Liver (tissue), 9 donors: ENCODE measurements around the gene ERO1B. TPM values are rescaled to one million over a fixed set of nuclear protein-coding genes. Genes with fewer than 3 reads are reported as not detected.

Experiments
- DNase-seq: peaks from one replicate; pipeline ENCODE4 v3.0.0-alpha.2; 2017; ENCODE audit warnings: low spot score
- H3K27ac ChIP-seq, 2 donors: one replicate each; pipeline ENCODE4 v1.7.0; 2013; ENCODE audit warnings: inconsistent platforms in 2 of 2, low read length in 2 of 2, control low read depth in 1 of 2, low read depth in 1 of 2, mild to moderate bottlenecking in 1 of 2
- H3K27me3 ChIP-seq, 4 donors: one replicate each; pipeline versions ENCODE4 v1.6.1 to v1.7.0; 2013; ENCODE audit warnings: low read length in 3 of 4, inconsistent platforms in 1 of 4, mild to moderate bottlenecking in 1 of 4, moderate library complexity in 1 of 4; ENCODE audit not compliant: control insufficient read depth in 4 of 4, insufficient read depth in 4 of 4
- H3K36me3 ChIP-seq, 4 donors: one replicate each; pipeline versions ENCODE4 v1.6.1 to v1.7.0; 2013; ENCODE audit warnings: low read length in 3 of 4, mild to moderate bottlenecking in 3 of 4, low read depth in 1 of 4, moderate library complexity in 1 of 4; ENCODE audit not compliant: control insufficient read depth in 4 of 4, insufficient read depth in 3 of 4
- H3K4me1 ChIP-seq, 4 donors: one replicate each; pipeline versions ENCODE4 v1.6.1 to v1.7.0; 2013; ENCODE audit warnings: low read length in 3 of 4, mild to moderate bottlenecking in 3 of 4, moderate library complexity in 1 of 4; ENCODE audit not compliant: control insufficient read depth in 4 of 4, insufficient read depth in 4 of 4
- H3K4me3 ChIP-seq, 3 donors: one replicate each; pipeline versions ENCODE4 v1.6.1 to v1.7.0; 2013; ENCODE audit warnings: low read length in 3 of 3, control low read depth in 1 of 3, low read depth in 1 of 3, mild to moderate bottlenecking in 1 of 3
- H3K9ac ChIP-seq, 2 donors: one replicate each; pipeline ENCODE4 v1.7.0; 2013; ENCODE audit warnings: low read length in 2 of 2, mild to moderate bottlenecking in 2 of 2, moderate library complexity in 2 of 2, control low read depth in 1 of 2, low read depth in 1 of 2
- H3K9me3 ChIP-seq, 4 donors: one replicate each; pipeline versions ENCODE4 v1.6.1 to v1.7.0; 2013; ENCODE audit warnings: low read length in 3 of 4; ENCODE audit not compliant: control insufficient read depth in 4 of 4
- CTCF ChIP-seq: fragments of 150-350 bp; IDR thresholded peaks from 2 replicates; pipeline ENCODE4 v1.5.1; 2017; ENCODE audit warnings: improper control_type of control experiment, low read depth, low read length; ENCODE audit not compliant: missing input control
- EGR1 ChIP-seq, 2 donors: IDR thresholded peaks; 2 replicates each; pipeline ENCODE4 v1.6.1; 2016 to 2018; ENCODE audit warnings: antibody characterized with exemption in 2 of 2, low read depth in 2 of 2
- FOXA1 ChIP-seq: IDR thresholded peaks from 2 replicates; pipeline ENCODE4 v1.6.1; 2016; ENCODE audit warnings: antibody characterized with exemption
- FOXA2 ChIP-seq: IDR thresholded peaks from 2 replicates; pipeline ENCODE4 v1.6.1; 2016; ENCODE audit warnings: antibody characterized with exemption
- GABPA ChIP-seq, 2 donors: IDR thresholded peaks in 1 of 2; conservative IDR thresholded peaks in 1 of 2; 2 replicates each; pipeline ENCODE4 v1.6.1; 2016; ENCODE audit warnings: antibody characterized with exemption in 2 of 2, mild to moderate bottlenecking in 1 of 2, moderate library complexity in 1 of 2
- HNF4A ChIP-seq, 2 donors: conservative IDR thresholded peaks; 2 replicates each; pipeline ENCODE4 v1.6.1; 2016; ENCODE audit warnings: antibody characterized with exemption in 2 of 2, mild to moderate bottlenecking in 2 of 2
- HNF4G ChIP-seq: IDR thresholded peaks from 2 replicates; pipeline ENCODE4 v1.6.1; 2016; ENCODE audit warnings: antibody characterized with exemption
- JUND ChIP-seq, 2 donors: IDR thresholded peaks; 2 replicates each; pipeline ENCODE4 v1.6.1; 2016; ENCODE audit warnings: antibody characterized with exemption in 2 of 2
- RAD21 ChIP-seq, 2 donors: IDR thresholded peaks; 2 replicates each; pipeline ENCODE4 v1.6.1; 2016; ENCODE audit warnings: antibody characterized with exemption in 2 of 2, mild to moderate bottlenecking in 2 of 2
- RXRA ChIP-seq, 2 donors: IDR thresholded peaks; 2 replicates each; pipeline ENCODE4 v1.6.1; 2017 to 2018; ENCODE audit warnings: antibody characterized with exemption in 2 of 2, mild to moderate bottlenecking in 1 of 2
- SP1 ChIP-seq: IDR thresholded peaks from 2 replicates; pipeline ENCODE4 v1.6.1; 2018; ENCODE audit warnings: antibody characterized with exemption, mild to moderate bottlenecking
- TAF1 ChIP-seq: conservative IDR thresholded peaks from 2 replicates; pipeline ENCODE4 v1.6.1; 2016; ENCODE audit warnings: antibody characterized with exemption, mild to moderate bottlenecking
- YY1 ChIP-seq: IDR thresholded peaks from 2 replicates; pipeline ENCODE4 v1.6.1; 2016; ENCODE audit warnings: antibody characterized with exemption, mild to moderate bottlenecking
- ZBTB33 ChIP-seq: IDR thresholded peaks from 2 replicates; pipeline ENCODE4 v1.6.1; 2016; ENCODE audit warnings: antibody characterized with exemption
- WGBS: extraction: QIAGEN DNeasy Blood & Tissue Kit; methylation state at CpG from one replicate; pipeline ENCODE4 v1.1.7; 2013; 5-methylcytosine and 5-hydroxymethylcytosine counted together
- polyA plus RNA-seq, 2 donors: library from polyadenylated mRNA; stranded (reverse) in 1 of 2; unstranded in 1 of 2; fragments of 200-250 nt in 1 of 2; fragments of >200 nt in 1 of 2; fragmentation: Nextera tagmentation in 1 of 2; extraction: Ambion mirVana in 1 of 2; gene quantifications; one replicate each; pipeline versions ENCODE4 v1.2.1 to v1.2.3, GENCODE V29; 2013 to 2015
- total RNA-seq, 2 donors: library from RNA; depleted of rRNA; stranded (reverse); fragments of >200 nt; gene quantifications; one replicate each; pipeline ENCODE4 v1.2.3, GENCODE V29; 2014
- TF ChIP-seq, protein P1 (sequence below): IDR thresholded peaks from 2 replicates; pipeline ENCODE4 v1.6.1; 2016; ENCODE audit warnings: antibody characterized with exemption
- TF ChIP-seq, protein P2 (sequence below): IDR thresholded peaks from 2 replicates; pipeline ENCODE4 v1.6.1; 2016; ENCODE audit warnings: antibody characterized with exemption, mild to moderate bottlenecking
- TF ChIP-seq, protein P3 (sequence below): IDR thresholded peaks from 2 replicates; pipeline ENCODE4 v1.6.1; 2016; ENCODE audit warnings: antibody characterized with exemption
- donor health status: healthy.
- donor health status: healthy.
- donor health status: healthy.
- donor health status: healthy.
- donor health status: healthy.

ERO1B gene
- total and polyA plus RNA-seq, 4 donors, result 5.5 to 22.9 (median 8.9) TPM

GRCh38 chr1:236228411-236228810 lies 53.3 kb downstream of the ERO1B start:
- TF ChIP-seq GABPA (IDR thresholded peaks at IDR 0.05 in 1 of 2, conservative IDR thresholded peaks at IDR 0.05 in 1 of 2) (no peak), JUND (IDR thresholded peaks at IDR 0.05) (no peak), EGR1 (IDR thresholded peaks at IDR 0.05; ENCODE audit: low read depth in 2 of 2) (no peak), FOXA1 (no peak), ZBTB33 (no peak), SP1 (no peak), RAD21 (IDR thresholded peaks at IDR 0.05) (no peak), HNF4A (conservative IDR thresholded peaks at IDR 0.05) (no peak)
- TF ChIP-seq, protein P1, sequence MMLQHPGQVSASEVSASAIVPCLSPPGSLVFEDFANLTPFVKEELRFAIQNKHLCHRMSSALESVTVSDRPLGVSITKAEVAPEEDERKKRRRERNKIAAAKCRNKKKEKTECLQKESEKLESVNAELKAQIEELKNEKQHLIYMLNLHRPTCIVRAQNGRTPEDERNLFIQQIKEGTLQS, result no peak
- TF ChIP-seq, protein P2, sequence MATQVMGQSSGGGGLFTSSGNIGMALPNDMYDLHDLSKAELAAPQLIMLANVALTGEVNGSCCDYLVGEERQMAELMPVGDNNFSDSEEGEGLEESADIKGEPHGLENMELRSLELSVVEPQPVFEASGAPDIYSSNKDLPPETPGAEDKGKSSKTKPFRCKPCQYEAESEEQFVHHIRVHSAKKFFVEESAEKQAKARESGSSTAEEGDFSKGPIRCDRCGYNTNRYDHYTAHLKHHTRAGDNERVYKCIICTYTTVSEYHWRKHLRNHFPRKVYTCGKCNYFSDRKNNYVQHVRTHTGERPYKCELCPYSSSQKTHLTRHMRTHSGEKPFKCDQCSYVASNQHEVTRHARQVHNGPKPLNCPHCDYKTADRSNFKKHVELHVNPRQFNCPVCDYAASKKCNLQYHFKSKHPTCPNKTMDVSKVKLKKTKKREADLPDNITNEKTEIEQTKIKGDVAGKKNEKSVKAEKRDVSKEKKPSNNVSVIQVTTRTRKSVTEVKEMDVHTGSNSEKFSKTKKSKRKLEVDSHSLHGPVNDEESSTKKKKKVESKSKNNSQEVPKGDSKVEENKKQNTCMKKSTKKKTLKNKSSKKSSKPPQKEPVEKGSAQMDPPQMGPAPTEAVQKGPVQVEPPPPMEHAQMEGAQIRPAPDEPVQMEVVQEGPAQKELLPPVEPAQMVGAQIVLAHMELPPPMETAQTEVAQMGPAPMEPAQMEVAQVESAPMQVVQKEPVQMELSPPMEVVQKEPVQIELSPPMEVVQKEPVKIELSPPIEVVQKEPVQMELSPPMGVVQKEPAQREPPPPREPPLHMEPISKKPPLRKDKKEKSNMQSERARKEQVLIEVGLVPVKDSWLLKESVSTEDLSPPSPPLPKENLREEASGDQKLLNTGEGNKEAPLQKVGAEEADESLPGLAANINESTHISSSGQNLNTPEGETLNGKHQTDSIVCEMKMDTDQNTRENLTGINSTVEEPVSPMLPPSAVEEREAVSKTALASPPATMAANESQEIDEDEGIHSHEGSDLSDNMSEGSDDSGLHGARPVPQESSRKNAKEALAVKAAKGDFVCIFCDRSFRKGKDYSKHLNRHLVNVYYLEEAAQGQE, result no peak
- 86% methylated on average over 4 of the region's 4 CpGs for WGBS

DNA sequence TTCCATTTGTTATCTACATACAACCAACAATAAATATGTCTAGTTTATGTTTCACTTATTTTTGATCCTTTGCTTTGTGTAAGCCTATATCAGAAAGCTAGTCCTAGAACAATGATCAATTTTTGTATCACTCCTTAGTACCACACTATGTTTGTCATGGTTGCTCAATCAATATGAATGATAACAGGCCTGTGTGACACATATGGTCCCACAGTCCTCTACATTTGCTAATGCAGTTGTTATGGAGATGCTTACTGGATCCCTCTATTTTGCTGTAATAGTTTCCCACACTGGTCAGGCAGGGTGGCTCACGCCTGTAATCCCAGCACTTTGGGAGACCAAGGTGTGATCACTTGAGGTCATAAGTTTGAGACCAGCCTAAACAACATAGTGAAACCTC lies 59.1 kb downstream of the ERO1B start:
- DNase-seq, result no peak
- WGBS, result 100% methylated on average over 1 of the region's 1 CpG
- peaks cover 0 to 11% (median 4%) of the 10 kb centered on the region in 4 donors for H3K36me3 ChIP-seq
- H3K4me1 ChIP-seq, result peaks cover 0 to 11% (median 3%) of the 10 kb centered on the region in 4 donors
- H3K9me3 ChIP-seq, result no peaks in the 10 kb centered on the region
- H3K4me3 ChIP-seq, result no peak overlapping the region
- no peak overlapping the region for H3K9ac ChIP-seq
- no peak overlapping the region for H3K27ac ChIP-seq
- H3K27me3 ChIP-seq, result no peaks in the 10 kb centered on the region
- TF ChIP-seq RXRA (IDR thresholded peaks at IDR 0.05) (no peak), YY1 (no peak), GABPA (IDR thresholded peaks at IDR 0.05 in 1 of 2, conservative IDR thresholded peaks at IDR 0.05 in 1 of 2) (no peak), RAD21 (IDR thresholded peaks at IDR 0.05) (no peak), EGR1 (IDR thresholded peaks at IDR 0.05; ENCODE audit: low read depth in 2 of 2) (no peak), SP1 (no peak), FOXA2 (no peak), FOXA1 (no peak), TAF1 (no peak), JUND (IDR thresholded peaks at IDR 0.05) (no peak), CTCF (no peak), HNF4G (no peak), ZBTB33 (no peak), HNF4A (conservative IDR thresholded peaks at IDR 0.05) (no peak)
- TF ChIP-seq, protein P2, result no peak
- TF ChIP-seq, protein P1, result no peak
- TF ChIP-seq, protein P3, sequence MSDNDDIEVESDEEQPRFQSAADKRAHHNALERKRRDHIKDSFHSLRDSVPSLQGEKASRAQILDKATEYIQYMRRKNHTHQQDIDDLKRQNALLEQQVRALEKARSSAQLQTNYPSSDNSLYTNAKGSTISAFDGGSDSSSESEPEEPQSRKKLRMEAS, result no peak

More at GRCh38 chr1:236228411-236228810, 53.3 kb downstream of the ERO1B start:
- DNase-seq, result no peak
- Histone ChIP-seq H3K36me3 (peaks cover 0 to 8% (median 6%) of the 10 kb centered on the region in 4 donors), H3K4me1 (peaks cover 0 to 2% (median under 1%) of the 10 kb centered on the region in 4 donors), H3K9me3 (no peaks in the 10 kb centered on the region), H3K4me3 (no peak overlapping the region), H3K27me3 (no peaks in the 10 kb centered on the region), H3K27ac (no peak overlapping the region), H3K9ac (no peak overlapping the region)
